DND-41 (cell line): ENCODE data around the gene MYT1.

Experiments
- EZH2 ChIP-seq: IDR thresholded peaks from 3 replicates; pipeline ENCODE4 v1.6.1; 2012; ENCODE audit warnings: borderline replicate concordance, low read depth, mild to moderate bottlenecking, moderate library complexity, low read length, inconsistent platforms; ENCODE audit not compliant: severe bottlenecking
- TF ChIP-seq, protein P1 (sequence below): IDR thresholded peaks from 2 replicates; pipeline ENCODE4 v1.5.1; 2012; ENCODE audit warnings: borderline replicate concordance, low read length, moderate library complexity, mild to moderate bottlenecking; ENCODE audit not compliant: poor library complexity, severe bottlenecking; ENCODE audit errors: extremely low read depth

GRCh38 chr20:64245746-64246595 lies 81.7 kb downstream of the MYT1 start:
- TF ChIP-seq, protein P1, sequence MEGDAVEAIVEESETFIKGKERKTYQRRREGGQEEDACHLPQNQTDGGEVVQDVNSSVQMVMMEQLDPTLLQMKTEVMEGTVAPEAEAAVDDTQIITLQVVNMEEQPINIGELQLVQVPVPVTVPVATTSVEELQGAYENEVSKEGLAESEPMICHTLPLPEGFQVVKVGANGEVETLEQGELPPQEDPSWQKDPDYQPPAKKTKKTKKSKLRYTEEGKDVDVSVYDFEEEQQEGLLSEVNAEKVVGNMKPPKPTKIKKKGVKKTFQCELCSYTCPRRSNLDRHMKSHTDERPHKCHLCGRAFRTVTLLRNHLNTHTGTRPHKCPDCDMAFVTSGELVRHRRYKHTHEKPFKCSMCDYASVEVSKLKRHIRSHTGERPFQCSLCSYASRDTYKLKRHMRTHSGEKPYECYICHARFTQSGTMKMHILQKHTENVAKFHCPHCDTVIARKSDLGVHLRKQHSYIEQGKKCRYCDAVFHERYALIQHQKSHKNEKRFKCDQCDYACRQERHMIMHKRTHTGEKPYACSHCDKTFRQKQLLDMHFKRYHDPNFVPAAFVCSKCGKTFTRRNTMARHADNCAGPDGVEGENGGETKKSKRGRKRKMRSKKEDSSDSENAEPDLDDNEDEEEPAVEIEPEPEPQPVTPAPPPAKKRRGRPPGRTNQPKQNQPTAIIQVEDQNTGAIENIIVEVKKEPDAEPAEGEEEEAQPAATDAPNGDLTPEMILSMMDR, result no peak
- no peak for TF ChIP-seq EZH2
